HG03457 (cell line): ENCODE results near the gene PCA3.
"Not testable (repeated sequence)": the region's sequence is repeated elsewhere in the genome, so short reads cannot be mapped to it uniquely, and the experiment has no call there.

ENCODE experiments used
- ATAC-seq: cut with Tn5 transposase; IDR thresholded peaks from one replicate; pipeline ENCODE4 v1.9.1; 2021; ENCODE audit warnings: moderate number of reproducible peaks; ENCODE audit not compliant: unreplicated experiment

The PCA3 gene

DNA sequence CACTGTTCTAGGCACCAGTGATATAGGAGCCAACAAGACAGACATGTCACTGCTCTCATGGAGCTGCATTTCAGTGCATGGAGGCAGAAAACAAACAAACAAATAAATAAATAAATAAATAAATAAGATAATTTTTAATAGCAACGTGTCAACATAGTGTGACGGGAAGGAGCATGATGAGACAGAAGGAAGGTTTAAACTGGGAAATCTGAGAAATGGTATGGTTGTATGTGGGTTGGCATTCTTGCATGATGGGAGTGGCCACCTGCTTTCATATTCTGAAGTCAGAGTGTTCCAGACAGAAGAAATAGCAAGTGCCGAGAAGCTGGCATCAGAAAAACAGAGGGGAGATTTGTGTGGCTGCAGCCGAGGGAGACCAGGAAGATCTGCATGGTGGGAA lies at the start of gene PCA3:
PCA3 (plus strand) TSS at position 301 of the 400 bp plus-strand sequence.
- no peak for ATAC-seq

DNA sequence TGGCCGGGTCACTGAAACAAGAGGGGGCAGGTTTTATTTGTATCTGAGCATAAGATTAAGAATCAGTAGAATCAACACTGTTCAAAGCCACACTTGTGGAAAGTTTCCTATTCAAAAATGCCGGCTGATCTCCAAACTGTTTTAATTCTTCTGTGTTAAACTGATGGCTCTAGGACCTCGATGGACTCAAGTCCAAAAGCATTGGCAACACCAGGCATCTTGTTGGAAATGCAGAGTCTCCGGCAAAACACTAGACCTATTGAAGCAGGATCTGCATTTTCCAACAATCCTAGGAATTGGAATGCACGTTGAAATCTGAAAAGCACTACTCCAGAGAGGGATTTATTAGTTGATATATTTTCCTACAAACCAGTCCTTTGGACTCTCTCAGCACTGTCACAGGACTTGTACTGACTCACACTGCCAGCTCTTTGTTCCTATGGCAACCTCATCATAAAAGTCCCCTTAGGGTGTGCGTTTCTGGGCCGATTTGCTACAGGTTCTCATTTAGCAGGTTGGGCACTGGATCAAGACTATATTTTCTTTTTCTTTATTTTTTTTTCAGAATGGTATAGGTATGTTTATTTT lies 48.1 kb upstream of the PCA3 start:
- ATAC-seq, result no peak

DNA sequence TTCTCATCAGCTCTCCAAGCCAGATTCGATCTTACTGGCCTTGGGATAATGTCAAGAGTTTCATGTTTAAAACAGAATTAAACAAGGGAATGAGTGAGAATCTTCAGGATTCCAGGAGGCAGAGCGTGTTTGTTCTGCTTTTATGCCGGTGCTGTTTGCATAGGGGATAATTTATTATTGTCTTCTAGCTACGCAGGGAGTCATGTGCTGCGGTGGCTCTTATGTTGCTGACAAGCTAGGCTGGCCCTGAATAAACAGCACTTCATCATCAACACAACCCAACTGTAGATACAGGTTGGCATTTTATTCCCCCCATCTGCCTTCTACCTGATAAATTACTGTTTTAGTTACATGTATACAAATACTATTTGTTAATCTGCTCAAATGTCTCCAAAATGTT lies 47.1 kb upstream of the PCA3 start:
- ATAC-seq, result no peak

DNA sequence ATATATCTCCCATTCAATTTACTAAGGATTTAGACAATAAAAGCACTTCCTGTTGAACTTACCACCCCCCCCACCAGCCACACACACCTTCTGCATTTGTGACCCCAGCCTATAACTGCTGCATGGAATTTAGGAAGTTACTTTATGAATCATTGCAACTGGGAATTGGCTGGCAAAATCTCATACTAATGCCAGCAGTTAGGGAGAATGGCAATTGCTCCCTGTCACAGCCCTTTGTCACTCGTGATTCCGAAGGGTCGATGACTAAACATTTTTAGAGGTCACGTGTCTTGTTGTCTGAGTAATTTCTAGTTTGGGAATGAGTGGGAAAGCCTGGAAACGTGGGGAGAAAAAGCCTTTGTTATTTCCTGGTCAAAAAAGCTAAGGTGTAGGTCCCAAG lies 46.6 kb upstream of the PCA3 start:
- no peak for ATAC-seq

DNA sequence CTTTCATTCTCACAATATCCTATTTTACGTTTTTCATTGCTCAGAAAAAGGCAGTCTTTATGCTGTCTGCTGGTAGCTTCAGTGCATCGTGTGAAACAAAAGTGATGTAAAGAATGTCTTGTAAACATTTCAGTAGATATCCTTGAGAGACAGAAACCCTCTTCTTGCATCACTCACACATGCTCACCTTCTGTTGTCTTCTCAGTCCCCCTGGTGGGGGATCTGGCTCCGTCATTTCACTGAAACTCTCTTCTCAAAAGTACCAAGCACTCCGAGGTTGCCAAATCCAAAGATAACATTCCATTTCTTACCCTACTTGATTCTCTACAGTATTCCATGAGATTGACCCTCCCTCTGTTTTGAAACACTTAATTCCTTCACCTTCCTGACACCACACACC lies 46.1 kb upstream of the PCA3 start:
- no peak for ATAC-seq

DNA sequence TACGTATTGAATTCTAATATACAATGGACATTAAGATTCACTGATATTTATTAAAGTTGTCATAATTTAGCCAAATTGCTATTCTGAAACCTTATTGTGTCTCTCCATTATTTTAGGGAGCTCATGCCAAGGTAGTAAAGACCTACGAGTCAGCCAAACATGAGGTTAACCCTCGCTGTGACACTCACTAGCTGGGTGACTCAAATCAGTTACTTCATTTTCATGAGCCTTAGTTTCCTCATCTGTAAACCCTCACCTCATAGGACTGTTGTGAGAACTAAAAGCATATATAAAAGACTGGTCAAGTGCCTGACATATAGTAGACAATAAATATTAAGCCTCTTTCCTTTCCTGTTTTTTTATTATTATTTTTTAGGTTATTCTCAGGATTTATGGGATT lies 44.0 kb upstream of the PCA3 start:
- no peak for ATAC-seq

DNA sequence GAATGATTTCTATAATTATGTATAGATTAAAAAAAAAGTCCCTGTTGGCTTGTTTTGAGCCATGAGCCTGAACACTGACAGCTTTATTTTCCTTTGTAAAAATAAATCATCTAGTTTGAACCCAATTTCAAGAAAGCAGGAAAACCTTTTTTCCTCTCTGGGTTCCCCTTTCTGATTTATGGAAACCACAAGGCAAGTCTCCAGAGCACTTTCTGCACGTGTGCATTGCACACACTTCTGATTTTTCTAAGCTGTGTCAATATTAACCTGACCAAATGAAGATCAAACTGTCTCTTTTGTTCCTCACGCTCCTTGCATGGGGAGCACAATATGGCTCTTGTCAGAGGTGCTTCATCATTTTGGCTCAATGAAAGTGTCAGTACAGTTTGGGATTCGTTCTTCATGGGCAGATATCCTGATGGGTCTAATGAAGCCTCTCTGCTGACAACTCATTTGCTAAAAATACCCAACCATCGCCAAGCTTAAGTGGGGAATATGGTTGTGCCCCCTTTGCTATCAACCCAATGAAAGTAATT lies 39.2 kb upstream of the PCA3 start:
- no peak for ATAC-seq

DNA sequence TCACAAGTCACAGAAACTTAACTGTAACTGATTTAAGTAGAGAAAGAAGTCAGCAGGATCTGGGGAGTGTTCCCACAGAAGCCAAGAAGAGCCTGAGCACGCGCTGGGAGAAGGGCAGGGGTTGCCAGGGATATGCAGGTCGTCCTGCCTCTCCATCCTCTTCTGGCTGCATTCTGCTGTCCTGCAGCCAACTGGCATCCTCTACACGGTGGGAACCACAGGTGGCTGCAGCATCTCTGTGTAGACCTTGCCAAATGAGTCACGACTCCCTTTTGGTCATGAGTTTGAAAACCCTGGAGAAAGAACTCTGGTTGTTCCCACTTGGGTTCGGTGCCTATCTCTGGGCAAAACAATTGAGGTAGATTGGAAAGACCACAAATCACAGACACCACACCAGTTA lies 38.4 kb upstream of the PCA3 start:
- ATAC-seq, result no peak

DNA sequence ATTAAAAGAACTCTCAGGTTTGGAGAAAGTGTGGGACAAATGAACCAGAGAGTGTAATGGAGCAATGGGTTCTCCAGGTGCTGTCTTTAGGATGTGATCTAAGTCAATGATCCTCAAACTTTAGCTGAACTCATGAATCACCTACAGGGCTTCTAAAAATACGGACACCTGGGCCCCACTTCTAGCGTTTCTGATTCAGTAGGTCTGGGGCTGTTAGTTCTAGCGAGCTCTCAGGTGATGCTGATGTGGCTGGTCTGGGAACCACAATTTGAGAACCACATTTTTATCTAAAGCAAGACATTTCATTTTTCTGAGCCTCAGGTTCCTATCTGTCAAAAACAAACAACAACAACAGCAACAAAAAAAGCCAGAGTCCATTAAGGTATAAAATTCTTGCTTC lies 35.1 kb upstream of the PCA3 start:
- no peak for ATAC-seq

DNA sequence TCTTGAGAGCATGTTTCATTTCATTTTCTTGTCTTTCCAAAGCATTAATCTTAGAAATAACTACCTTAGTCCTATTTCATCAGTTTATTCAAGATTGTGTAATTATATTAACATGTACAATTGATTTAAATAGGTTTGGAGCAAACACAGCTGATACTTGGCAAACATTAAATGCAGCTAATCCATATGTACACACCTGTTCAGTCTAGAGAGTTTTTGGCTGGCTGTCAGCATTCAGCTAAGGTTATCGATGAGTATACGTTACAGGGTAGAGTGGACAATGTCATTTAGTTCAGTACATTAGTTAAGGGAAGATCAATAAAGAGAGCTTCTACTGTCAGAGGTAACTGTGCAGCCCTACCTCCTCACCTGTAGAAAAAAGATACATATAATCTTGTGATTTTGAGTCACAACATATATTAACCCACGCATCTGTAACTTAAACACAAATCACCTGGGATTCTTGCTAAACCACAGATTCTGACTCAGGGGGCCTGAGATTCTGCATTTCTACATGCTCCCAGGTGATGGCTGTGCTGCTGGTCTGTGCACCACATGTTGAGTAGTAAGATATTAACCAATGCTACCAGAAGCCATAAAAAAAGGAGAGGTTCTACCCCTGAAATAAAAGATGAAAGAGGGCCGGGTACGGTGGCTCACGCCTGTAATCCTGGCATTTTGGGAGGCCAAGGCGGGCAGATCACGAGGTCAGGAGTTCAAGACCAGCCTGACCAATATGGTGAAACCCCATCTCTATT lies 34.1 kb upstream of the PCA3 start:
- ATAC-seq, result no peak

DNA sequence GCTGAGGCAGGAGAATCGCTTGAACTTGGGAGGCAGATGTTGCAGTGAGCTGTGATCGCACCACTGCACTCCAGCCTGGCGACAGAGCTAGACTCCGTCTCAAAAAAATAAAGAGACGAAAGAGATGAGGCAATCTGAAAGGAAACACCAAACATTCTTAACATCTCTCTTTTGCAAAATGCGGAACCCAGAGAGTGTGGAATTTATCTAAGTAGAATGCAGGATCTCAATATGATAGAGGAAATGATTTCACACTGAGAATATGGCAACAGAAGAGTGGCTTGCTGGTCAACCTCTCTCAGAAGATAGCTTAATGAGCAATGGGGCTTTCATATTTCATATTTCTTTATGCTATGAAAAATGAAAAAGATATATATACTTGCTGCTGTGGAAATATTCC lies 33.4 kb upstream of the PCA3 start:
- ATAC-seq, result no peak

DNA sequence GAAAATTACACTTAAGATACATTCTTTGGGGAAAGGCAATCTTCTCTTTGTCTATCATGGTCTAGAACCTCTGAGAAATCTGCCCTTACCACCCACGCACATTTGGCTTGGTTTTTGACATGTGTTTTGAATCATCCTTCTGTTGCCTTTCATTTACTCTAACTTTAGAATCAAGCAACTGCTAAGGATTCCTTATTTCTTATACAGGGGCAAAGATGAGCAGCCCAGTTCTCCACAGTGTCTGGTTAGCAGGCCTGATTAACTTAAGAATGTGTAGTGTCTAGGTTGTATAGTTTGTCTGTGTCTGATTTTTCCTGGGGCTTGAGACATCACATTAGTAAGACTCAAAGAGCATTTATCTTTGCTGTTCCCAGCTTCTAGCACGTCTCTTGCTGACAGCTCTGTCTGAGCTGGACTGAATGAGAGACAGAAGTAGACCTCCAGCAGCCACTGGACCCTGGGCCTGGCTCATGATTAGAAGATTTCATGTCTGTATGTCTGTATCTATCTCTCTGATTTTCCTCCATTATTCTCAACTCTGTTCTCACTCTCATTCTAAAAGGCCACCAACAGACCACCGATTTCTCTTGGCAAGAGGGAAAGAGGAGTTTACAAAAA lies 31.8 kb upstream of the PCA3 start:
- no peak for ATAC-seq

DNA sequence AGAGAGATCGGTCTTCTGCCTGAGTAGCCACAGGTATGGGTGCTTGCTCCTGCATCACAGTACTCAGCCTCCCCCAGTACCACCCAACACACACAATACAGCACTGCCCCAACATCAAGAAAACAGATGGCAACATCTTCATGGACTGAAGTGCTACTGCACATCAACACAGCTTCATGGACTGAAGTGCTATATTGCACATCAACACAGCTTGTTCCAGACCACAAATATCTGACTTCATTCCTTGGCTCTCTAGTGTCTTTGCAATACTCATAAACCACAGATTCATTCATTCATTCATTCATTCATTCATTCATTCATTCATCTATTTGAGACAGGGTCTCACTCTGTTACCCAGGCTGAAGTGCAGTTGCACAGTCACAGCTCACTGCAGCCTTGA lies 31.1 kb upstream of the PCA3 start:
- no peak for ATAC-seq

DNA sequence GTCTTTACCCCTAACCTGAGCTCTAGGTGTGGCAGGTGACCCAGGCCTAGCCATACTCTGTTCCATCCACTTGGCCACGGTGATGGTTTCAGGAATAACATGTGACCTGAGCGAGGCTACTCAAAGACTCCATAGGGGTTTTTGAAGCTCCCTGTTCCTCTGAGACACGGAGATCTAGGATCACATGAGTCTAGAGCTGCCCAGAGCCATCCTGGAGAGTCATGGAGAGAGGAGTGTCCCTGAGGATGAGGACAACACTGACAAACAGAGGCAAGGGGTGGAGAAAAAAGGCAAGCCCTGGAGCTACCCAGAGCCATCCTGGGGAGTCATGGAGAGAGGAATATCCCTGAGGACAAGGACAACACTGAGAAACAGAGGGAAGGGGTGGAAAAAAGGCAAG lies 29.5 kb upstream of the PCA3 start:
- ATAC-seq, result no peak

DNA sequence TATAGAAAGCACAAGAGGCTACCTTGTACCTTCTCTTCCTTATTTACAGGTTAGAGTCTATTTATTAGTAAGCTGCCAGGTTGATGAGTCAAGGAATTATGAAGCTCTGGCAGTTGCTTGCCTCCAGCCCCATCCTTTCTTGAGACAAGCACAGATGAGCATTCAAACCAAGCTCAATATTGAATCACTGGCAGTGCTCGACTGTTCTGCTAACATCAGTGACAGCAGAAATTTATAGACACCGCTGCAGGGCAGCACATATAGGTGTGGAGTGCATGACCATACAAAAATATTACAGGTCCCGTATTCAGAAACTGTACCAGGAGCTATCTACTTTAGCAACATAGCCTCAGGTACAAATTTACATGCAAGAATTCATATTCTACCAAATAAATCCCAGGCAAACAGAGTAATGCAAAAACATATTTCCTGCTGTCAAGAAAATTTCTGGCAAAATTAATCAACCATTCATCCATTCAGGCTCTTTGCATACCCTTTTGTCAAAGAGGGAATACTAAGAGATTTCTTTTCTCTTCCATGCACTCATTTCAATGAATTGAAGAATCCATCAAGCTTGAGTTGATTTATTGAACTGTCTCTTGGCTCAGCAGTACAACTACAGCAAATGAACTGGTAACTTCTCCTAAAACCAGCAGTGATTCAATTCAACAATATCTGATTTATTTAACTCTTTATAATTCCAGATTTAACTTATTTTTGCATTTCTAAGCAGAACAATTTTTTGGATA lies 26.9 kb upstream of the PCA3 start:
- no peak for ATAC-seq

DNA sequence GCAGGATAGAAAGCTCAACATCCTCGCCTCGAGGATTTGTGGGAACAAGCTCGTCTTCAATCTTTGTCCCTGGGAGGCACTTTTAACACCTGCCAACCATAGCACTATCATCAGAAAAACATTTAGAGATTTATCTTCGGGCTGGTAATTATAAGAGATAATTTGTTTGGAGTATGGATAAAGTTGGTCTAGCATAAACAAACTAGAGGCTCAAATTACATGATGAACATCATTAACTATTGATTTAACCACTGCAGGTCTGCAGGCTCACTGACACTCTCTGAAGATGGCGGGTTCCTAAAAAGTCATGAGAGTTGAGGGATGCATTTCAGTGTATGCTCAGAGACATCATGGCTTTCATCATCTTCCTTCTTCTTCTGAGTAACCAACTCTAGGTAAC lies 25.8 kb upstream of the PCA3 start:
- no peak for ATAC-seq

DNA sequence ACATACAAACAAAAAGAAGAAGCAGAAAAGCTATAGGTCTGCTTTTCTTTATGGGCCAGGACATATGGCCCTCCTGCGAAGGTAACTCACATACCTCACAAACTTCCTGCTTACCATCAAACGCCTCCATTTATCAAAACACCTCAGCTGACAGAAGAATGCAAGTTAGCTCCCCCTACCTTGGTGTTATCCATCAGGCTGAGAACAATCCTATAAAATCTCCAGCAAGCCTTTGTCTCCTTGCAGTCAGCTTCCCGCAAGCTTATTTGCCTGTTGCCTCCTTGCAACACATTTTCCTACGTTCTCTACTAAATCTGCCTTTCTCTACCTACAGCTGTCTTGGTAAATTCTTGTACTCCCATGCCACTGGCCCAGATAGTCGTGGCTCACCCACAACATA lies 22.7 kb upstream of the PCA3 start:
- no peak for ATAC-seq

DNA sequence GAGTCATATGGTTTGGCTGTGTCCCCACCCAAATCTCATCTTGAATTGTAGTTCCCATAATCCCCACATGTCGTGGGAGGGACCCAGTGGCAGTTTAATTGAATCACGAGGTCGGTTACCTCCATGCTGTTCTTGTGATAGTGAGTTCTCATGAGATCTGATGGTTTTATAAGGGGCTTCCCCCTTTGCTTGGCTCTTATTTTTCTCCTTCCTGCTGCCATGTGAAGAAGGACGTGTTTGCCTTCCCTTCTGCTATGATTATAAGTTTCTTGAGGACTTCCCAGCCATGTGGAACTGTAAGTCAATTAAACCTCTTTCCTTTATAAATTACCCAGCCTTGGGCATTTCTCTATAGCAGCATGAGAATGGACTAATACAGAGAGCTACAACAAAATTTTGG lies 21.3 kb upstream of the PCA3 start:
- not testable (repeated sequence) for ATAC-seq

DNA sequence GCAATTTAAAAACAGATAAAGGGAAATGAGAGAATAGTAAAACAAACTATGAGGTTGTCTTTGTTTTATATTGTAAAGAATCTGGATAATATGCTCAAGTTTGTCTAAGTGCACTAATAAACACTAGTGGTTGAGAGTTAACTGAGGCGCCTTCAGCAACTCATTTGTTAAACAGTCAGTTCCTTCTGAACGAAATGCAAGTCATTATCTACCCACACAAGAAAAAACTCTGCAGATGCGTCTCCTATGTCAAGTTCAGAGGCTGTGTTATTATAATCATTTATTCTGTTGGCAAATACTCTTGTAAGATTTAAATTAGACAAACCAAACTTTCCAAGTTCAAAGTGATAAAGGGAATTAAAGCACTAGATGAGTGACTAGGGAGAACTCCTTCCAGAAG lies 20.3 kb upstream of the PCA3 start:
- ATAC-seq, result no peak

DNA sequence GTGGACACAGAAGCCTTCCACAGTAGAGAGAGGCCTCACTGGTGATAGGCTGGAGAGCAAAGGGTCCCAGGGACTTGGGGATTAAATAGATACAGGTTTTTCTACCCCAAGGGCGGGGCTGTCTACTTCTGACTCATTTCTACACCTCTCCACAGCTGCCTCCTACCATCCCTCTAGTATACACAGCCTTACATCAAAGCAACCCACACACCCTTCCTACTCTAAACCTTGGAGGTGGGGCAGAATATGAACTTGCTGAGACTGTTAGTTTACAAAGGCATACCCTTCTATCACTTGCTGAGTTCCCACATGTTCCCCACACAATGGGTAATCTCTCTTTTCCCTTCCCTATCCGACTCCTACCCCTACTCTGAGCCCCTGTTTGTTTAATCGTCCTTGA lies 19.9 kb upstream of the PCA3 start:
- ATAC-seq, result no peak

DNA sequence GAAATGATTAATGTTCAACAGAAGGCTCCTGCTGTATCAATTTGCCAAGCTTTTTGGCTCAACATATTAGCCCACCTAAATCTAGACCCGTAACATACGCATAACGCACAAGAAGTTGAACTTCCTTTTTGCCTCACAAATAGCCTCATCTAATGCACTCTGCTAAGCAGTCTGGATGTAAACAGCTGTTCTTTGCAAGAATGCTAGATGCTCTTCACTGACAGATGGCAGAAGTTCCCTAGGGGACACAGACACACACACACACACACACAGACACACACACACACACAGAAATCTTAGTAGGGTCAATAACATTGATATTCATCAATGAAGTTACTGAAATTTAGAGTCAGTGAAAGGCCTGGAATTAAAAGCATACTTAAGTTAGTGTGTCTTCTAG lies 13.2 kb upstream of the PCA3 start:
- no peak for ATAC-seq

DNA sequence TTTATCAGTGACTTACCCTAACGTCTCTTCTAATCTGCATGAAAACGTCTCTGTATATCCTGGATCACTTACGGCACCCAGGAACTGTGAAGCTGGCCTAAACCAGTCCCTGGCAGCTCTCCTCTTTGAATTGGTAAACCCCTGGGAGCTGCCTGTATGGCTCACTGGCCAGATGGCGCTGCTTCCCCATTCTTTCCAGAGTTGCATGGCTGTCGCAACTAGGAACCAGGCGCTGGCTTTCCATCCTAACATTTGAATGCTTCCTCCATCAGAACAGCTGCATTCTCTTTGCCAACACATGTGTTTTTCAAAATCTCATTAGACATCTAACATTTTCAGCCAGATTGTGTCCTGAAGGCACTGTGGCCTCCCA lies 8.0 kb upstream of the PCA3 start:
- no peak for ATAC-seq
